ENCODE measurements around the gene OR56B1. TPM values are rescaled to one million over a fixed set of nuclear protein-coding genes. Genes with fewer than 3 reads are reported as not detected.

Gene OR56B1
- total RNA-seq, 1 donor from 2014 or later, result not detected

DNA sequence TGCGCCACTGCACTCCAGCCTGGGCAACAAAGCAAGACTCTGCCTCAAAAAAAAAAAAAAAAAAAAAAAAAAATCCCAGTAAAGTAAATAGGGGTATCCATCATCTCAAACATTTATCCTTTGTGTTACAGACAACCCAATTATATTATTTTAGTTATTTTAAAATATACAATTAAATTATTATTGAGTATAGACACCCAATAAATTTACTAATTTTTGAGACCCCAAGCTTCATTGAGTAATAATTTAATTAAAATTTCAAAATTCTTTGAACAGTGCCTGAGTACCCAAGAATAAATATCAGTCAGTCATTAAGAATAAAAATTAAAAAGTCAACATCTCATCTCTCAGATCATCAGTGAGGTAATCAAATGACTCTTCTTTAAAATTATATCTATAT is 17.7 kb downstream of the OR56B1 start, which contains the start of gene OR52N4:
TSS of gene OR52N4 (plus strand) at position 301 of the 400 bp plus-strand sequence. CDS start 498 bp downstream, outside the sequence.
- TF ChIP-seq CTCF (conservative IDR thresholded peaks at IDR 0.05), result no peak
- no peak for DNase-seq (ENCODE audit: extremely low spot score, unreplicated experiment)
- no peak within 1 kb of the TSS for H3K27ac Mint-ChIP-seq
- peaks cover 3% of the 10 kb centered on the region for H3K27me3 Mint-ChIP-seq
- H3K4me3 Mint-ChIP-seq, result no peak within 1 kb of the TSS
- H3K36me3 Mint-ChIP-seq, result no peaks in the 10 kb centered on the region
- no peaks in the 10 kb centered on the region for H3K9me3 Mint-ChIP-seq
- H3K4me1 Mint-ChIP-seq (ENCODE audit: unreplicated experiment), result no peaks in the 10 kb centered on the region

- Mint-ChIP-seq H3K9me3 (no peaks in the 10 kb centered on the region), H3K27ac (no peak overlapping the region), H3K27me3 (no peaks in the 10 kb centered on the region), H3K36me3 (no peaks in the 10 kb centered on the region), H3K4me1 (ENCODE audit: unreplicated experiment) (no peaks in the 10 kb centered on the region), H3K4me3 (no peak overlapping the region)
- DNase-seq (ENCODE audit: extremely low spot score, unreplicated experiment), result no peak
- no peak for TF ChIP-seq CTCF (conservative IDR thresholded peaks at IDR 0.05)
Observed at GRCh38 chr11:5767056-5767455, 30.8 kb downstream of the OR56B1 start.

DNA sequence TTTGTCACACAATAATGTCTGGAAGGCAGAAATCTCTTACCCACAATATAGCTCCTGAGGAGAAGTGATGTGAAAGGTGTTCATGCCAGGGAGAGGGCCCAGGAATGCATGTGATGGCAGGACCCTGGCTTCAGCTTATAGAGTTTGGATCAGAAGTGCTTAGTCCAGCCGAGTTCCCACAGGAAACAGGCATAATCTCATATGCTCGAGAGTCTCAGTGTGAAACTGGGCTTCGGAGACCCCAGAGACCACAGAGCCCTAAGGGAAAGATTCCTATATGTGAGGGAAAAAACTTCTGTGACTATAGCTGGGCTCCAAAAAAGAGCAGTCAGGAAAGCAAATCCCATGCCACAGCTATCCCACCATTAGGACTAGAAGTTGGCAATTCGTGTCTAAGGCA is 47.0 kb downstream of the OR56B1 start, which contains the start of gene OR52N5:
TSS of gene OR52N5 (minus strand) at position 101 of the 400 bp plus-strand sequence. CDS start 4,721 bp downstream, outside the sequence.
- DNase-seq (ENCODE audit: extremely low spot score, unreplicated experiment), result no peak
- no peak for TF ChIP-seq CTCF (conservative IDR thresholded peaks at IDR 0.05)
- Mint-ChIP-seq H3K9me3 (no peaks in the 10 kb centered on the region), H3K36me3 (no peaks in the 10 kb centered on the region), H3K27ac (no peak within 1 kb of the TSS), H3K27me3 (no peaks in the 10 kb centered on the region), H3K4me1 (ENCODE audit: unreplicated experiment) (no peaks in the 10 kb centered on the region), H3K4me3 (no peak within 1 kb of the TSS)

Other genes with a start within 250 kb of the OR56B1 start
- gene OR52D1, start 247.8 kb upstream of the OR56B1 start, total RNA-seq (ENCODE audit: low replicate concordance), result not detected in 2 replicates
- gene UBQLN3, start 226.5 kb upstream of the OR56B1 start, total RNA-seq (ENCODE audit: low replicate concordance), result not detected in 2 replicates
- gene UBQLNL, start 219.7 kb upstream of the OR56B1 start, total RNA-seq (ENCODE audit: low replicate concordance), result 0.19 and 0.39 TPM in 2 replicates
- not detected in 2 replicates for gene OR52H1, start 187.9 kb upstream of the OR56B1 start, total RNA-seq (ENCODE audit: low replicate concordance)
- not detected in 2 replicates for gene OR52B6, start 155.6 kb upstream of the OR56B1 start, total RNA-seq (ENCODE audit: low replicate concordance)
- 7.5 and 8.7 TPM in 2 replicates for gene TRIM6, start 139.8 kb upstream of the OR56B1 start, total RNA-seq (ENCODE audit: low replicate concordance)
- gene TRIM34, start 111.4 kb upstream of the OR56B1 start, total RNA-seq (ENCODE audit: low replicate concordance), result 1.4 and 2.4 TPM in 2 replicates
- 30.0 and 32.3 TPM in 2 replicates for gene TRIM5, start 51.4 kb upstream of the OR56B1 start, total RNA-seq (ENCODE audit: low replicate concordance)
- 27.4 and 72.5 TPM in 2 replicates for gene TRIM22, start 46.7 kb upstream of the OR56B1 start, total RNA-seq (ENCODE audit: low replicate concordance)
- gene OR52N4, start 17.8 kb downstream of the OR56B1 start, total RNA-seq (ENCODE audit: low replicate concordance), result not detected in 2 replicates
- not detected in 2 replicates for gene OR52N5, start 46.9 kb downstream of the OR56B1 start, total RNA-seq (ENCODE audit: low replicate concordance)
- not detected in 2 replicates for gene OR52N1, start 54.8 kb downstream of the OR56B1 start, total RNA-seq (ENCODE audit: low replicate concordance)
- gene OR52N2, start 72.5 kb downstream of the OR56B1 start, total RNA-seq (ENCODE audit: low replicate concordance), result not detected in 2 replicates
- gene OR52E6, start 105.4 kb downstream of the OR56B1 start, total RNA-seq (ENCODE audit: low replicate concordance), result not detected in 2 replicates
- not detected in 2 replicates for gene OR52E8, start 121.2 kb downstream of the OR56B1 start, total RNA-seq (ENCODE audit: low replicate concordance)
- gene OR52E4, start 144.2 kb downstream of the OR56B1 start, total RNA-seq (ENCODE audit: low replicate concordance), result not detected in 2 replicates
- gene OR52E5, start 156.8 kb downstream of the OR56B1 start, total RNA-seq (ENCODE audit: low replicate concordance), result not detected in 2 replicates
- gene OR56A3, start 205.8 kb downstream of the OR56B1 start, total RNA-seq (ENCODE audit: low replicate concordance), result not detected in 2 replicates
- not detected in 2 replicates for gene OR56A5, start 232.0 kb downstream of the OR56B1 start, total RNA-seq (ENCODE audit: low replicate concordance)

Measured in type B pancreatic cell (in vitro differentiated cells).